ENCODE measurements around the gene GPC6.

- TF ChIP-seq CTCF (IDR thresholded peaks at IDR 0.05): no peak
- no peak for TF ChIP-seq POLR2AphosphoS5 (IDR thresholded peaks at IDR 0.05; ENCODE audit: insufficient read depth in 1 of 2, low read depth in 1 of 2)
Measured at GRCh38 chr13:93915269-93915809, 688.7 kb downstream of the GPC6 start.

Measured in vagina (tissue), 2 donors.